Spleen (tissue), 11 donors: Measurements from ENCODE around the gene YARS1. TPM values are rescaled to one million over a fixed set of nuclear protein-coding genes. Genes with fewer than 3 reads are reported as not detected.

Experiments used
- DNase-seq: peaks from one replicate; pipeline ENCODE4 v3.0.0-alpha.2; 2020
- H3K27ac ChIP-seq, 8 donors: fragments of 200-600 bp; sonication (generic) in 7 of 8; 1 replicate in 4 of 8; 2 replicates in 4 of 8; pipeline versions ENCODE4 v1.5.0 to v1.8.0; 2016 to 2021; ENCODE audit warnings: inconsistent platforms in 4 of 8, mild to moderate bottlenecking in 4 of 8, moderate library complexity in 1 of 8
- H3K27me3 ChIP-seq, 7 donors: fragments of 200-600 bp; sonication (generic) in 6 of 7; replicated peaks in 1 of 7; 1 replicate in 4 of 7; 2 replicates in 3 of 7; pipeline versions ENCODE4 v1.5.0 to v1.8.0; 2016 to 2021; ENCODE audit warnings: inconsistent platforms in 3 of 7, mild to moderate bottlenecking in 1 of 7
- H3K36me3 ChIP-seq, 6 donors: fragments of 200-600 bp; sonication (generic) in 5 of 6; 1 replicate in 4 of 6; 2 replicates in 2 of 6; pipeline versions ENCODE4 v1.5.0 to v1.8.0; 2016 to 2021; ENCODE audit warnings: inconsistent platforms in 2 of 6
- H3K4me1 ChIP-seq, 6 donors: fragments of 200-600 bp; sonication (generic) in 5 of 6; 1 replicate in 3 of 6; 2 replicates in 3 of 6; pipeline versions ENCODE4 v1.5.0 to v1.8.0; 2016 to 2021; ENCODE audit warnings: inconsistent platforms in 3 of 6
- H3K4me3 ChIP-seq, 8 donors: fragments of 200-600 bp; sonication (generic) in 7 of 8; 1 replicate in 4 of 8; 2 replicates in 4 of 8; pipeline versions ENCODE4 v1.5.0 to v1.8.0; 2016 to 2021; ENCODE audit warnings: inconsistent platforms in 4 of 8, mild to moderate bottlenecking in 4 of 8, moderate library complexity in 2 of 8
- H3K9me3 ChIP-seq, 8 donors: fragments of 200-600 bp; sonication (generic) in 7 of 8; 1 replicate in 4 of 8; 2 replicates in 4 of 8; pipeline versions ENCODE4 v1.5.0 to v1.8.0; 2016 to 2021; ENCODE audit warnings: inconsistent platforms in 4 of 8
- POLR2A ChIP-seq, 3 donors: fragments of 450-650 bp; IDR thresholded peaks; one replicate each; pipeline ENCODE4 v1.5.1; 2017; ENCODE audit warnings: antibody characterized with exemption in 3 of 3, mild to moderate bottlenecking in 1 of 3
- POLR2AphosphoS5 ChIP-seq, 3 donors: sonication (generic); formaldehyde crosslinking; IDR thresholded peaks; one replicate each; pipeline ENCODE4 v1.5.1; 2017; ENCODE audit warnings: antibody characterized with exemption in 3 of 3
- WGBS, 5 donors: extraction: QIAGEN DNeasy Blood & Tissue Kit in 3 of 5; methylation state at CpG; one replicate each; pipeline versions ENCODE4 v1.1.5 to v1.1.7; 2013 to 2018; 5-methylcytosine and 5-hydroxymethylcytosine counted together
- intact Hi-C: fragments of 100-400 bp; cut with DNase I; formaldehyde crosslinking; loops from one replicate; pipeline ENCODE4 v1.15.0; 2023; ENCODE audit warnings: low total_unique reads
- polyA plus RNA-seq, 3 donors: library from polyadenylated mRNA; stranded (reverse); fragments of 200-250 nt; gene quantifications; one replicate each; pipeline ENCODE4 v1.2.1, GENCODE V29; 2013
- total RNA-seq, 7 donors: library from RNA; depleted of rRNA in 3 of 7; stranded (reverse); fragments of >200 nt in 3 of 7; fragmentation: NEBNext Ultra II Directional in 4 of 7; extraction: Animal tissue kit (Norgen Biotek cat#: 25700) in 4 of 7; gene quantifications; one replicate each; pipeline versions ENCODE4 v1.1.0 to v1.2.1, GENCODE V29; 2016 to 2021
- TF ChIP-seq, protein P1 (sequence below), 11 experiments: fragments of 200-600 bp in 7 of 11; fragments of 450-650 bp in 4 of 11; sonication (generic) in 4 of 11; IDR thresholded peaks in 8 of 11; conservative IDR thresholded peaks in 3 of 11; 1 replicate in 7 of 11; 2 replicates in 4 of 11; pipeline versions ENCODE4 v1.4.0 to v1.8.0; 2016 to 2021; ENCODE audit warnings: antibody characterized with exemption in 11 of 11, inconsistent platforms in 4 of 11, mild to moderate bottlenecking in 1 of 11
- donor health status: healthy with polysubstance abuse.
- donor health status: DM: no; HTN: no; CAD: no; lungs with moderate emphysema.
- donor health status: DM: no; HTN: no; CAD: no.
- donor health status: Bipolar disorder and iron deficiency.
- donor health status: healthy.
- donor health status: DM: no; HTN: no; CAD: no.
- donor health status: DM: yes; HTN: yes; CAD: no.

YARS1 gene
- total and polyA plus RNA-seq, 10 donors: 25.7 to 112 (median 52.1) TPM

DNA sequence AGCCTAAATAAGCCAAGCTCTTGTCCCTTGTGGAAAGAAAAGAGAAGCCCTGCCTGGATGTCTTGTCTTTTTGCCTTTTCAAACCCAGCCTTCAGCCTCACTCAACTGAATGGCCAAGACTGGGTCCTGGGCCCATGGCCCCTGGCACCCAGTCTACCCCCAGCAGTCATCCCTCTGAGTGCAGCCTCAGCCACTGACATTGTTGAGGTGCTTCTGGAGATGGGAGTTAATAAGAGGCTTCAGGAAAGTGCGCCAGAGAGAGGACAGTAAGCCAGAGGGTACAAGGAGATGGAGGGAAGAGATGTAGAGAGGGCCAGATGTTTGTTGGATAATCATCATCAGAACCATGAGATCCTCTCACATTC lies 46.7 kb upstream of the YARS1 start:
- Histone ChIP-seq H3K9me3 (no peaks in the 10 kb centered on the region), H3K27ac (no peak overlapping the region), H3K4me1 (peaks cover 0 to 14% (median 5%) of the 10 kb centered on the region in 6 donors), H3K36me3 (peaks cover 0 to 73% (median 15%) of the 10 kb centered on the region in 6 donors), H3K4me3 (no peak overlapping the region), H3K27me3 (no peaks in the 10 kb centered on the region)
- TF ChIP-seq, protein P1, sequence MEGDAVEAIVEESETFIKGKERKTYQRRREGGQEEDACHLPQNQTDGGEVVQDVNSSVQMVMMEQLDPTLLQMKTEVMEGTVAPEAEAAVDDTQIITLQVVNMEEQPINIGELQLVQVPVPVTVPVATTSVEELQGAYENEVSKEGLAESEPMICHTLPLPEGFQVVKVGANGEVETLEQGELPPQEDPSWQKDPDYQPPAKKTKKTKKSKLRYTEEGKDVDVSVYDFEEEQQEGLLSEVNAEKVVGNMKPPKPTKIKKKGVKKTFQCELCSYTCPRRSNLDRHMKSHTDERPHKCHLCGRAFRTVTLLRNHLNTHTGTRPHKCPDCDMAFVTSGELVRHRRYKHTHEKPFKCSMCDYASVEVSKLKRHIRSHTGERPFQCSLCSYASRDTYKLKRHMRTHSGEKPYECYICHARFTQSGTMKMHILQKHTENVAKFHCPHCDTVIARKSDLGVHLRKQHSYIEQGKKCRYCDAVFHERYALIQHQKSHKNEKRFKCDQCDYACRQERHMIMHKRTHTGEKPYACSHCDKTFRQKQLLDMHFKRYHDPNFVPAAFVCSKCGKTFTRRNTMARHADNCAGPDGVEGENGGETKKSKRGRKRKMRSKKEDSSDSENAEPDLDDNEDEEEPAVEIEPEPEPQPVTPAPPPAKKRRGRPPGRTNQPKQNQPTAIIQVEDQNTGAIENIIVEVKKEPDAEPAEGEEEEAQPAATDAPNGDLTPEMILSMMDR (IDR thresholded peaks at IDR 0.05 in 8 of 11, conservative IDR thresholded peaks at IDR 0.05 in 3 of 11): no peak
- TF ChIP-seq POLR2A (IDR thresholded peaks at IDR 0.05) (no peak), POLR2AphosphoS5 (IDR thresholded peaks at IDR 0.05) (no peak)
- DNase-seq: no peak
- intact Hi-C loops: no loop called here
- 96 to 100% (median 100%) methylated on average over 1 of the region's 1 CpG for WGBS, 5 donors

DNA sequence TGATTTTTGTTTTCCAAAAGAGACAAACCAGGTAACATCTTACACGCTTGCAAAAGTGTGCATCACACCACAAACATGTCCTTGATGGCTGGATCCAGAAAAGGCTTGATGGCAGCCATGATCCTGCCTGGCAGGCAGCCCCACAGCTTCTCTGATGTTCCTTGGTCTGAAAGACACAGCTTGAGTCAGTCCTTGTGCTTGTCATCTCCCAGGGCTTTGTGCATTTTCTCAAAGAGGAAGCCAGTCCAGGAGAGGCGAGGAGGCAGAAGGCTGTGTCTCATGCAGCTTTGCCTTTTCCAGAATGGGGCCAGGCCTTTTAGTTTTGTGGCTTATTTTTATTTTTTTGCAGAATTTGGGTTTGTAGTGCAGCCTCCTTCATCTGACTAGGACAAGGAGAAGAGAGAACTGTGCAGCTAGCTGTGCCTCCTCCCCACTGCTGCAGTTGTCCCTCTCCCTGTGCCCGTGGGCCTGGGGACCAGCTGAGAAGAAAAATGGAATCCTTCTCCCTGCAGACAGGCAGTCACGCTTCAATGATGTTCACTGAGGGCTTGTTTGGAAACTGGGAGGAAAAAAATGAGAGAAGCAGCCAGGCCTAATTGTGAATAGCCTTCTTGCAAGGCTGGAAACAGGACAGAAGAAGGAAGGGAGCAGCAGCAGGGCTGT lies 46.2 kb upstream of the YARS1 start:
- no peaks in the 10 kb centered on the region for H3K9me3 ChIP-seq
- H3K27me3 ChIP-seq: no peaks in the 10 kb centered on the region
- TF ChIP-seq POLR2AphosphoS5 (IDR thresholded peaks at IDR 0.05) (no peak), POLR2A (IDR thresholded peaks at IDR 0.05) (no peak)
- TF ChIP-seq, protein P1 (IDR thresholded peaks at IDR 0.05 in 8 of 11, conservative IDR thresholded peaks at IDR 0.05 in 3 of 11): no peak
- no peak for DNase-seq
- no peak overlapping the region for H3K4me3 ChIP-seq
- intact Hi-C loops: no loop called here
- H3K27ac ChIP-seq: no peak overlapping the region
- H3K36me3 ChIP-seq: peaks cover 0 to 78% (median 17%) of the 10 kb centered on the region in 6 donors
- H3K4me1 ChIP-seq: peaks cover 0 to 14% (median 5%) of the 10 kb centered on the region in 6 donors
- 95 to 99% (median 97%) methylated on average over 4 of the region's 4 CpGs for WGBS, 5 donors

DNA sequence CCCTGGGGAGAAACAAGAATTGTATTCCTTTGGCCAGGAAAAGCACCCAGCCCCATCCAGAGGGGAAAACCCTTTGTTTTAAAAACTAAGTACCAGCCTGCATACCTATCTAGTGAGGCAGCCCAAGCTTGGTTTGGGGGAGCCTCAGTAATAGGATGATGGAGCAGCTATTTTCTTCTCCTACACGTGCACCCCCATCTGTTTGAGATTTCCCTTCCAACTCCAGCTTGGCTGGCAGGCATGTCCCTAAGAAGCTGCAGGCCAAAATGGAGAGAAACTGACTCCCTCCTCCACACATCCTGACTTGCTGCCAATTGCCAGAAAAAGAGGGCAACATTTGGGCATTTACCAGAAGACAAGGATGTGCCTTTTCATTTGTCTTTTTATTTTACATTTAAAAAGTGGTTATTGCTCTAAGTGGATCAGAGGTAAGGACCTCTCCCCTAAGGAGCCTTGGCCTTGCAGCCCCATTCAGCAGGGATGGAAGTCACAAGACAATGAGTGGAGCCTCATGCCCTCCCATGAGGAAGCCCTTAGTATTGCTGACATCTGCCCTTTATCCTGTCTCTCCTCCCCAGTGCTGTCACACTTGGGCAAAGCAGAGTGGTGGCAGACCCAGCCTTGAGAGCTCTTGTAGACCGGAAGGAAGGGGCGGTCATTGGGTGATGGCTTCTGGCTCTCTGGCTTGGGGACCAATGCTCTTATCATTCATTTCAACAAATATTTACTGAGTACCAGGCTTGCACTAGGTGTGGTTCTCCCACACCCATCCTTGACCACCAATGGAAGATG lies 44.9 kb upstream of the YARS1 start:
- WGBS, 5 donors: 67 to 94% (median 85%) methylated on average over 3 of the region's 3 CpGs
- Histone ChIP-seq H3K36me3 (peaks cover 0 to 83% (median 24%) of the 10 kb centered on the region in 6 donors), H3K27me3 (no peaks in the 10 kb centered on the region), H3K9me3 (no peaks in the 10 kb centered on the region), H3K4me1 (peaks cover 0 to 14% (median 5%) of the 10 kb centered on the region in 6 donors), H3K27ac (no peak overlapping the region), H3K4me3 (no peak overlapping the region)
- intact Hi-C loops: no loop called here
- no peak for DNase-seq
- TF ChIP-seq POLR2A (IDR thresholded peaks at IDR 0.05): no peak
- TF ChIP-seq, protein P1 (IDR thresholded peaks at IDR 0.05 in 8 of 11, conservative IDR thresholded peaks at IDR 0.05 in 3 of 11): no peak
- no peak for TF ChIP-seq POLR2AphosphoS5 (IDR thresholded peaks at IDR 0.05)

DNA sequence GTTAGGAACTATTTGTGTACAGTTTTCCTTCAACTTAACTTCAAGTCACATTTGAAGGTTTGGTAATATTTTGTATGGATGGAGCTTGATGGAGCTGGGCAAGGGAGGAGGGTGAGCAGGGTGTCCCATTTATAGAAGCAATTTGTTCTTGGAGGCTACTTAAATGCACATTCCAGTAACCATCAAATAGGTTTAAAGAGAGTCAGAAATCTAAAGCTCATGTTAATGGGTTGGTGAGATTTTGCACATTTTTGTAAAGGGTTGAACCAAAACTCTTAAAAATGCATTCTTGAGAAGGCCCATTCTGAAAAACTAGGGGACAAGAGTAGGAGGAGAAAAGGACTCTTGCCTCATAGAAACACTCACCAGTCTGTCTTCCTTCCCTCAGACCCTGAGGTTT lies 43.4 kb upstream of the YARS1 start:
- Histone ChIP-seq H3K27me3 (no peaks in the 10 kb centered on the region), H3K36me3 (peaks cover 4 to 98% (median 39%) of the 10 kb centered on the region in 6 donors), H3K27ac (no peak overlapping the region), H3K4me1 (peaks cover 0 to 14% (median 5%) of the 10 kb centered on the region in 6 donors), H3K9me3 (no peaks in the 10 kb centered on the region), H3K4me3 (no peak overlapping the region)
- intact Hi-C loops: no loop called here
- TF ChIP-seq POLR2AphosphoS5 (IDR thresholded peaks at IDR 0.05) (no peak), POLR2A (IDR thresholded peaks at IDR 0.05) (no peak)
- TF ChIP-seq, protein P1 (IDR thresholded peaks at IDR 0.05 in 8 of 11, conservative IDR thresholded peaks at IDR 0.05 in 3 of 11): no peak
- DNase-seq: no peak
